Natural killer cell treated with Interleukin-12 subunit alpha and Interleukin-12 subunit beta and Interleukin-15 and Interleukin-18, amount 100 ng/mL, for 72 hours (primary cell): ENCODE measurements around the gene RANBP3L. TPM values are rescaled to one million over a fixed set of nuclear protein-coding genes. Genes with fewer than 3 reads are reported as not detected.

Experiments
- total RNA-seq, 2 donors: library from RNA; stranded (reverse); gene quantifications; one replicate each; pipeline ENCODE4 v1.2.3, GENCODE V29; 2022

The RANBP3L gene
- total RNA-seq, 2 donors from 2014 or later = not detected

Other genes starting within 250 kb of the RANBP3L start
- not detected for gene UGT3A2, start 235.0 kb downstream of the RANBP3L start, total RNA-seq
- 10 to 100 TPM; 12.7 to 18.7 TPM for gene LMBRD2, start 150.0 kb downstream of the RANBP3L start, total RNA-seq
- 10 to 100 TPM; 28.6 to 75.9 TPM for gene SKP2, start 149.8 kb downstream of the RANBP3L start, total RNA-seq
- gene NADK2, start 60.0 kb downstream of the RANBP3L start, total RNA-seq = 10 to 100 TPM; 13.1 to 19.6 TPM